GM10266 (cell line): ENCODE data around the gene DDX1.
"Not testable (repeated sequence)": the region's sequence is repeated elsewhere in the genome, so short reads cannot be mapped to it uniquely, and the experiment has no call there.

Experiments used
- DNase-seq: peaks from one replicate; pipeline ENCODE4 v3.0.0; 2012; ENCODE audit errors: extremely low spot score
- TF ChIP-seq, protein P1 (sequence below): IDR thresholded peaks from 2 replicates; pipeline ENCODE4 v1.5.1; 2012; ENCODE audit warnings: mild to moderate bottlenecking, low read depth; ENCODE audit not compliant: control insufficient read depth, insufficient read depth; ENCODE audit errors: missing control alignments

DDX1 gene

DNA sequence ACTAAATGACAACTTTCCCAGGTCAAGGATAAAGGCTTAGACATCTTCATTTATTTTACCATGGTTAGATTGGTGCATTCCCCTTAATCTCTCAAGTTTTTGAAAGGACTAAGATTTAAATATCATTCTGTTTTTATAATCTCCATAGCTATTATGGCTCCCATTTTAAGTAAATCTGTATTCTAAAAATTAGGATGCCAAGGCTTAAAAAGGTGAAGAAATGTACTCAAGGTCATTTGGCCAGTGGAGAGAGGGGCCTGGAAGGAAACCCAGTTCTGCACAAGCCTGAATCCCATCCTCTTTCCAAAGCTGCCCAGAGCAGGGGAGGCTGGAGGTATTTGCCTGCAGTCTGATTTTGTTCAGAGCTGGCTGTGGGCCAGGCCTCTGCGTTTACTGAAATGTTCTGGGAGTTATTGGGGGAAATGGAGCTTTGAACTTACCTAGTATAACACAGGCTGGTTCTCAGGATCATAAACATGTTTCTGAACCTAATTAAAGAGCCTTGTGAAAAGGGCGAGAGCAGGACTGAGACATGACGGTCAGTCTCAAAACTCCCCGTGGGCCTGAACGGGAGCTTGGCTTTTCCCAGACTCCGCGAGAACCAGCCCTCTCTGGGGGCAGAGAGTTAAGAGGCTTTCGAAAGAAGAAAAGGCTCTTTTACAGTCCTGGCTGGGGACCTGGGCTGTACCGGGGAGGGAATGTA is 85.6 kb downstream of the DDX1 start:
- TF ChIP-seq, protein P1, sequence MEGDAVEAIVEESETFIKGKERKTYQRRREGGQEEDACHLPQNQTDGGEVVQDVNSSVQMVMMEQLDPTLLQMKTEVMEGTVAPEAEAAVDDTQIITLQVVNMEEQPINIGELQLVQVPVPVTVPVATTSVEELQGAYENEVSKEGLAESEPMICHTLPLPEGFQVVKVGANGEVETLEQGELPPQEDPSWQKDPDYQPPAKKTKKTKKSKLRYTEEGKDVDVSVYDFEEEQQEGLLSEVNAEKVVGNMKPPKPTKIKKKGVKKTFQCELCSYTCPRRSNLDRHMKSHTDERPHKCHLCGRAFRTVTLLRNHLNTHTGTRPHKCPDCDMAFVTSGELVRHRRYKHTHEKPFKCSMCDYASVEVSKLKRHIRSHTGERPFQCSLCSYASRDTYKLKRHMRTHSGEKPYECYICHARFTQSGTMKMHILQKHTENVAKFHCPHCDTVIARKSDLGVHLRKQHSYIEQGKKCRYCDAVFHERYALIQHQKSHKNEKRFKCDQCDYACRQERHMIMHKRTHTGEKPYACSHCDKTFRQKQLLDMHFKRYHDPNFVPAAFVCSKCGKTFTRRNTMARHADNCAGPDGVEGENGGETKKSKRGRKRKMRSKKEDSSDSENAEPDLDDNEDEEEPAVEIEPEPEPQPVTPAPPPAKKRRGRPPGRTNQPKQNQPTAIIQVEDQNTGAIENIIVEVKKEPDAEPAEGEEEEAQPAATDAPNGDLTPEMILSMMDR: no peak

DNA sequence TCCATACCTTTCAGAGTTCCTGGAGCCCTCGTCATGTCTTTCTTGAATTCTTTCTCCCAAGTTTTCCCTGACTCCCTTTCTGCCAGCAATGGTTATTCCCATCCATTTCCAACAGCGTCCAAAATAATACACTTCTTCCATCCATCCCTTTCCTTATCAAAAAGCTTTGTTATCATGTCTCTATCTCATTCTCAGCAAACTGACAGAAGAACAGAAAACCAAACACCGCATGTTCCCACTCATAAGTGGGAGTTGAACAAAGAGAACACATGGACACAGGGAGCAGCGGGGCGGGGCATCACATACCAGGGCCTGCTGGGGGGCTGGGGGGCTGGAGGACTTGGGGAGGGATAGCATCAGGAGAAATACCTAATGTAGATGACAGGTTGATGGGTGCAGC is 86.7 kb downstream of the DDX1 start:
- DNase-seq: no peak

More for the DNA sequence above, 85.6 kb downstream of the DDX1 start:
- no peak for DNase-seq

GRCh38 chr2:15678909-15679308 is 87.2 kb downstream of the DDX1 start:
- no peak for DNase-seq
- TF ChIP-seq, protein P1: no peak

More for the DNA sequence above, 86.7 kb downstream of the DDX1 start:
- TF ChIP-seq, protein P1: no peak

DNA sequence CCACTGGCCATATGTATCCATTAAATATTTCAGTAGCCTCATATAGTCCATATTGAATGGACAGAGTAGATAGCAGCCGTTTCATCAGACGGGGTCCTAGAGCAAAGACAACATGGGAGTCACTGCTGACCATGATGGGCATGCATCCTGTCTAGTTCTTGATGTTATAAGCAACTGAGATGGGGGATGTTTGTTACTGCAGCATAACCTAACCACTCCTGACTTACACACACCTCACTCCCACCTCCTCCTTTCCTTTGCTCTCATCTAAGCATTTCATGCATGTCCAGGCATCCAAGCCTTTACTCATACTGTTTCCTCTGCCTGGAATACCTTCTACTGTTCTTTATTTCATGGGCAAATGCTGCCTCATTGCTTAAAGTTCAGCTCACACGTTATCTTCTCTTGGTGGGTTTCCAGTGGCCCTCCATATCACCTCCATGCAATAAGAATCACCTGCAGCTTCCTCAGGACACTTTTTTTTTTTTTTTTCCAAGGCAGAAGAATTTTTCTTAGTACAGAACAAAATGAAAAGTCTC is 87.8 kb downstream of the DDX1 start:
- DNase-seq: no peak
- TF ChIP-seq, protein P1: no peak

- DNase-seq: not testable (repeated sequence)
Measured at GRCh38 chr2:15680132-15680531, 88.5 kb downstream of the DDX1 start.
